ENCODE data around the gene ZFP36. TPM values are rescaled to one million over a fixed set of nuclear protein-coding genes. Genes with fewer than 3 reads are reported as not detected.
"Not testable (repeated sequence)": the region's sequence is repeated elsewhere in the genome, so short reads cannot be mapped to it uniquely, and the experiment has no call there.

The ZFP36 gene
- polyA plus RNA-seq, 2 donors, result 249 to 382 TPM

DNA sequence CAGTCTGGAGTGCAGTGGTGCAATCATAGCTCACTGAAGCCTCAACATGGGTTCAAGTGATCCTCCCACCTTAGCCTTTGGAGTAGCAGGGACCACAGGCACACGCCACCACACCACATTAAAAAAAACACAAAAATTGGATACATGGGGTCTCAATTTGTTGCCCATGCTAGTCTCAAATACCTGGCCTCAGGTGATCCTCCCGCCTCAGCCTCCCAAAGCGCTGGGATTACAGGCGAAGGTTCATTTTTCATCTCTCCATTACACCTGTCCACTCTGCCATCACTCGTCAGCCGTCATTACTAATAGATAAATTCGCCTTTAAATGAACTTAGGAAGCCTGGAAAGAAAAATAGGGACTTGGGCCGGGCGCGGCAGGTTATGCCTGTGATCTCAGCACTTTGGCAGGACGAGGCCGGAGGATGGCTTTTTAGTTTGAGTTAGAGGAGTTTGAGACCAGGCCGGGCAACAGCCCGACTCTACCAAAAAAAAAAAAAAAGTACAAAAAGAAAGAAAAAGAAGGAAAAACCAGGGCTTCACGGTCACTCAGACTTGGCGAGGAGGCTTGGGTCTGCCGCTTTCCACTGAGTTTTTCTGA lies 38.0 kb downstream of the ZFP36 start:
- Histone ChIP-seq H3K4me1 (ENCODE audit: control insufficient read depth in 2 of 2, insufficient read depth in 2 of 2, low read length in 1 of 2) (peaks cover 5 to 12% of the 10 kb centered on the region in 2 donors), H3K36me3 (ENCODE audit: control insufficient read depth in 2 of 2, insufficient read depth in 2 of 2, low read length in 1 of 2) (peaks cover 0 to 3% of the 10 kb centered on the region in 2 donors), H3K27ac (ENCODE audit: low read depth in 2 of 2, low read length in 1 of 2) (peak overlapping the region; percentile 98 to 99), H3K9me3 (ENCODE audit: control insufficient read depth in 2 of 2, insufficient read depth in 1 of 2, low read depth in 1 of 2, low read length in 1 of 2) (no peaks in the 10 kb centered on the region), H3K4me3 (ENCODE audit: low read depth in 1 of 2, low read length in 2 of 2) (peak overlapping the region; percentile 93 to 99), H3K27me3 (ENCODE audit: control insufficient read depth in 1 of 2, insufficient read depth in 2 of 2, low read length in 2 of 2) (no peaks in the 10 kb centered on the region)
- 4% methylated on average over 17 of the region's 17 CpGs for WGBS, 2 donors

DNA sequence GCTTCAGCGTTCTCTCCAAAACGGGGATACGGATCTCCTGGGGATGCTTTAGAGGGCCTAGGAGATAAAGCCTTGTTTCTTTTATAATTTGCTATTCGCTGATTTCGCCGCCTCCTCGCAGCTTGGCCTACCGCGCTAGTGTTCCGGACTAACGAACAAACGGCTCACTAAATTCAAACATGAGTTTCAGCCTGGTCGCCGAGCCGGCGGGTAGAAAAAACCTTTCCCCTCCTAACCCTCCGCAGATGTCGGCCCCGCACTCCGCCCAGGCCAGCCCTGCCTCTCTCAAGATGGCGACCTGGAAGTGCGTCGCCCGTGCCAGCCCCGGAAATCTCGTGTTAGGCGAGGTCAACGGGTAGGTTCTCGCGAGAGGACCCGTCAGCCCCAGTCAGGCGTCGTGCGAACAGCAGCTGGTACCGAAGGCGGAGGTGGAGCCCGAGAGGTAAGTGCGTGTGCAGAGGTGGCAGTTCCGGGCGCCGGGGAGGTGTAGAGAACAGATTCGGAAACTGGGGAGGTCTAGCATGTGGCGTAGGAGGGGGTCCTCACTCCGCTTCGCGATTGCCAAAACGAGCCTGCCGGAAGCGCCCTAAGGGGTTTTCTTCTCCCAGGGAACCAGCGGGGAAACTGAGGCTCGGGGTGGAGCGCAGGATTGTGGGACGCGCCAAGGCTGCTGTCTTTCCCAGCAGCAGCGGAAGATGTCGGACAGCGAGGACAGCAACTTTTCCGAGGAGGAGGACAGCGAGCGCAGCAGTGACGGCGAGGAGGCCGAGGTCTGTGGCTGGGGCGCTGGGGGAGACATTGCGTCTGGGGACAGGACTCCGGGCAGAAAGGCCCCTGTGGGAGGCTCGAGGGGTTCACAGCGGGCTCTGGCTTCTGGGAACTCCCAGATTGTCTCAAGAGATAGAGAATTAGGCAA lies 38.8 kb downstream of the ZFP36 start, which contains the start of gene SUPT5H:
Gene SUPT5H (plus strand): TSS at position 387 of the 916 bp plus-strand sequence. CDS start 309 bp downstream, at position 696.
- no peaks in the 10 kb centered on the region for H3K9me3 ChIP-seq (ENCODE audit: control insufficient read depth in 2 of 2, insufficient read depth in 1 of 2, low read depth in 1 of 2, low read length in 1 of 2)
- WGBS, 2 donors, result 0 to 1% methylated on average over 68 of the region's 68 CpGs
- peaks cover 5 to 12% of the 10 kb centered on the region in 2 donors for H3K4me1 ChIP-seq (ENCODE audit: control insufficient read depth in 2 of 2, insufficient read depth in 2 of 2, low read length in 1 of 2)
- H3K4me3 ChIP-seq (ENCODE audit: low read depth in 1 of 2, low read length in 2 of 2), result peak within 1 kb of the TSS; percentile 93 to 99
- peaks cover 0 to 3% of the 10 kb centered on the region in 2 donors for H3K36me3 ChIP-seq (ENCODE audit: control insufficient read depth in 2 of 2, insufficient read depth in 2 of 2, low read length in 1 of 2)
- H3K27ac ChIP-seq (ENCODE audit: low read depth in 2 of 2, low read length in 1 of 2), result peak within 1 kb of the TSS; percentile 98 to 99
- H3K27me3 ChIP-seq (ENCODE audit: control insufficient read depth in 1 of 2, insufficient read depth in 2 of 2, low read length in 2 of 2), result no peaks in the 10 kb centered on the region

DNA sequence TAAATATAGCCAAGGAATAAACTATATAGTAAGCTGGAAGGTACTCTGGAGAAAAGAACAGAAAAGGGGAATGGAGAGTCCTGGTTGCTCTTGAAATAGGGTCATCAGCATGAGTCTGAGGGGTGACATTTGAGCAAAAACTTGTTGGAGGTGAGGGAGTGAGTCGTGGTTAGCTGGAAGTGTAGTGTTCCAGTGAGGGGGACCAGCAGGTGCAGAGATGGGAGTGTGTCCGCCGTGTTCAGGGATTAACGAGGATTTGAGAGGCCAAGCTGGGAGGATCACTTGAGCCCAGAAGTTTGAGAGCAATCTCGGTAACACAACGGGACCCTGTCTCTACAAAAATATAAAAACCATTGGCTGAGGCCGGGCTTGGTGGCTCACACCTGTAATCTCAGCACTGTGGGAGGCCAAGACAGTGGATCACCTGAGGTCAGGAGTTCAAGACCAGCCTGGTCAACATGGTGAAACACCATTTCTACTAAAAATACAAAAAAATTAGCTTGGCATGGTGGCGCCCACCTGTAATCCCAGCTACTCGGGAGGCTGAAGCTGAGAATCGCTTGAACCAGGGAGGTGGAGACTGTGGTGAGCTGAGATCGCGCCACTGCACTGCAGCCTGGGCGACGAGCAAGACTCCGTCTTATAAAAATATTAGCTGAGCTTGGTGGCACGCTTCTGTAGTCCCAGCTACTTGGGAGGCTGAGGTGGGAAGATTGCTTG lies 39.9 kb downstream of the ZFP36 start:
- H3K4me3 ChIP-seq (ENCODE audit: low read depth in 1 of 2, low read length in 2 of 2), result peak overlapping the region; percentile 24 to 99
- H3K9me3 ChIP-seq (ENCODE audit: control insufficient read depth in 2 of 2, insufficient read depth in 1 of 2, low read depth in 1 of 2, low read length in 1 of 2), result no peaks in the 10 kb centered on the region
- no peaks in the 10 kb centered on the region for H3K27me3 ChIP-seq (ENCODE audit: control insufficient read depth in 1 of 2, insufficient read depth in 2 of 2, low read length in 2 of 2)
- WGBS, 2 donors, result 81 to 82% methylated on average over 16 of the region's 16 CpGs
- peaks cover 5 to 12% of the 10 kb centered on the region in 2 donors for H3K4me1 ChIP-seq (ENCODE audit: control insufficient read depth in 2 of 2, insufficient read depth in 2 of 2, low read length in 1 of 2)
- peaks cover 0 to 3% of the 10 kb centered on the region in 2 donors for H3K36me3 ChIP-seq (ENCODE audit: control insufficient read depth in 2 of 2, insufficient read depth in 2 of 2, low read length in 1 of 2)
- H3K27ac ChIP-seq (ENCODE audit: low read depth in 2 of 2, low read length in 1 of 2), result peak overlapping the region in 1 of 2 donors; percentile 17

DNA sequence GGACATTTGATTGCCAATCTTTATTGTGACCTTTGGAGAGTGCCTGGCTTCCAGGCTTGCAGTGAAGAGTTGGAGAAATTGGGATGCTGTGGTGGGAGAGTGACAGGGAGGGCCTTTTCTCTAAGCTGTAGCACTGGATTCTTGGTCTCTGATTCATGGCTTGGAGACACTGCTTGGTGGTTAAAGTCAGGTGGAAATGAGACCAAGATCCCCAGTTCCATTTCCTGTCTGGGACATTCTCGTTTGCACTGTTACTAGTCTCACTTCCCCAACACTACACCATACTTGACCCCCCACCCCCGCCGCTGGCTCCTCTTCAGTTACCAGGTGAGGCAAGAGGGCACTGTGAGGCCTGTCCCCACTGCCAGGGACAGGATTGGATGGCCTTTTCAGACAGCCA lies 41.6 kb downstream of the ZFP36 start:
- Histone ChIP-seq H3K36me3 (ENCODE audit: control insufficient read depth in 2 of 2, insufficient read depth in 2 of 2, low read length in 1 of 2) (peaks cover 0 to 6% of the 10 kb centered on the region in 2 donors), H3K4me1 (ENCODE audit: control insufficient read depth in 2 of 2, insufficient read depth in 2 of 2, low read length in 1 of 2) (peaks cover 5 to 12% of the 10 kb centered on the region in 2 donors), H3K9me3 (ENCODE audit: control insufficient read depth in 2 of 2, insufficient read depth in 1 of 2, low read depth in 1 of 2, low read length in 1 of 2) (no peaks in the 10 kb centered on the region), H3K27ac (ENCODE audit: low read depth in 2 of 2, low read length in 1 of 2) (no peak overlapping the region), H3K27me3 (ENCODE audit: control insufficient read depth in 1 of 2, insufficient read depth in 2 of 2, low read length in 2 of 2) (no peaks in the 10 kb centered on the region), H3K4me3 (ENCODE audit: low read depth in 1 of 2, low read length in 2 of 2) (no peak overlapping the region)
- WGBS, 2 donors, result 66 to 69% methylated on average over 3 of the region's 3 CpGs

DNA sequence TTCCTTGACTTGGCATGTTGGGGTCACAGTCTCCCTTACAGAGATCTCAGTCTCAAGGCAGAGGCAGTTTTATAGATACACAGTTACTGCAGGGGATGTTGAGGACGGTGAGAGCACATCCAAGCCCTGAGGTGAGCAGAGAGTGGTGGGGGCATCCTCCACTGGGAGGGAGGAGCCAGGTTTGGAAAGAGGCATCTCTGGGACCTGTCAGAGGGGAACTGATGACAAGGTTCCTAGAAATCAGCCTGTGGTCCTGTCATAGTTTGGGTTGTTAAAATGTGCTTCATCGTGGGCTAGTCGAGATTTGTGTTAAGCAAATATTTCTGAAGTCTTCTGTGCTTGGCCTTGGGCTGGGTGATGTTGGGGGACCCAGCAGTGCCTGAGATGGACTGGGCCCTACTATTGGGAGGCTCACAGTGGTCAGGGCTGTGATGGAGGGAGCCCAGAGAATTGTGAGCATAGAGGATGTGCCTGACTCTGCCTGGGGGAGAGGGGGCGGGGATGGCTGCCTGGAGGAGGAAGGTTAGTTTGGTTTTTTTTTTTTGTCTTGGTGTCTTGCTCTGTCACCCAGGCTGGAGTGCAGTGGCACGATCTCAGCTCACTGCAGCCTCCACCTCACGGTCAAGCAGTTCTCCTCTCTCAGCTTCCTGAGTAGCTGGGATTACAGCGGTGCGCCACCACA lies 42.6 kb downstream of the ZFP36 start:
- Histone ChIP-seq H3K4me3 (ENCODE audit: low read depth in 1 of 2, low read length in 2 of 2) (no peak overlapping the region), H3K27me3 (ENCODE audit: control insufficient read depth in 1 of 2, insufficient read depth in 2 of 2, low read length in 2 of 2) (no peaks in the 10 kb centered on the region), H3K9me3 (ENCODE audit: control insufficient read depth in 2 of 2, insufficient read depth in 1 of 2, low read depth in 1 of 2, low read length in 1 of 2) (no peaks in the 10 kb centered on the region), H3K27ac (ENCODE audit: low read depth in 2 of 2, low read length in 1 of 2) (no peak overlapping the region), H3K36me3 (ENCODE audit: control insufficient read depth in 2 of 2, insufficient read depth in 2 of 2, low read length in 1 of 2) (peaks cover 0 to 6% of the 10 kb centered on the region in 2 donors), H3K4me1 (ENCODE audit: control insufficient read depth in 2 of 2, insufficient read depth in 2 of 2, low read length in 1 of 2) (peaks cover 5 to 12% of the 10 kb centered on the region in 2 donors)
- 75 to 80% methylated on average over 8 of the region's 8 CpGs for WGBS, 2 donors

DNA sequence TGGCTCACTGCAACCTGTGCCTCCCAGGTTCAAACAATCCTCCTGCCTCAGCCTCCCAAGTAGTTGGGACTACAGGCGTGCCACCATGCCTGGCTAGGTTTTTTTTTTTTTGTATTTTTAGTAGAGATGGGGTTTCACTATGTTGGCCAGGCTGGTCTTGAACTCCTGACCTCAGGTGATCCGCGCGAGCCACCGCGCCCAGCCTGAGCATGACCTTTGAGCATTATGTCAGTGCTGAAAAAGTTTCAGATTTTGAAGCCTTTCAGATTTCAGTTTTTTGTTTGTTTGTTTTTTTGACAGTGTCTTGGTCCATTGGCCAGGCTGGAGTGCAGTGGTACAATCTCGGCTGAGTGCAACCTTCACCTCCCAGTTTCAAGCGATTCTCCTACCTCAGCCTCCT lies 44.6 kb downstream of the ZFP36 start:
- not testable (repeated sequence) for H3K36me3 ChIP-seq (ENCODE audit: control insufficient read depth in 2 of 2, insufficient read depth in 2 of 2, low read length in 1 of 2); H3K27ac ChIP-seq (ENCODE audit: low read depth in 2 of 2, low read length in 1 of 2); H3K9me3 ChIP-seq (ENCODE audit: control insufficient read depth in 2 of 2, insufficient read depth in 1 of 2, low read depth in 1 of 2, low read length in 1 of 2); H3K4me3 ChIP-seq (ENCODE audit: low read depth in 1 of 2, low read length in 2 of 2); H3K27me3 ChIP-seq (ENCODE audit: control insufficient read depth in 1 of 2, insufficient read depth in 2 of 2, low read length in 2 of 2)
- peaks cover 5 to 12% of the 10 kb centered on the region in 2 donors for H3K4me1 ChIP-seq (ENCODE audit: control insufficient read depth in 2 of 2, insufficient read depth in 2 of 2, low read length in 1 of 2)
- WGBS, 2 donors, result 95 to 96% methylated on average over 8 of the region's 8 CpGs

Other genes with a start within 250 kb of the ZFP36 start
- gene NCCRP1, start 209.9 kb upstream of the ZFP36 start, polyA plus RNA-seq, result 100 to 1,000 TPM; 296 to 510 TPM
- gene SYCN, start 202.6 kb upstream of the ZFP36 start, polyA plus RNA-seq, result under 1 TPM in 1 of 2 donors, not detected in 1; 0.22 TPM
- gene IFNL3, start 161.8 kb upstream of the ZFP36 start, polyA plus RNA-seq, result not detected
- not detected for gene IFNL4, start 158.0 kb upstream of the ZFP36 start, polyA plus RNA-seq
- not detected for gene IFNL2, start 138.5 kb upstream of the ZFP36 start, polyA plus RNA-seq
- gene IFNL1, start 110.4 kb upstream of the ZFP36 start, polyA plus RNA-seq, result not detected
- under 1 TPM; 0.53 to 0.65 TPM for gene LRFN1, start 86.0 kb upstream of the ZFP36 start, polyA plus RNA-seq
- 10 to 100 TPM; 11.5 to 13.3 TPM for gene GMFG, start 70.8 kb upstream of the ZFP36 start, polyA plus RNA-seq
- gene SAMD4B, start 64.4 kb upstream of the ZFP36 start, polyA plus RNA-seq, result 100 to 1,000 TPM in 1 of 2 donors, 10 to 100 TPM in 1; 78.7 to 140 TPM
- gene PAF1, start 15.7 kb upstream of the ZFP36 start, polyA plus RNA-seq, result 10 to 100 TPM; 41.8 to 43.0 TPM
- gene MED29, start 15.5 kb upstream of the ZFP36 start, polyA plus RNA-seq, result 10 to 100 TPM; 15.6 to 22.7 TPM
- gene PLEKHG2, start 5.8 kb downstream of the ZFP36 start, polyA plus RNA-seq, result 1 to 10 TPM; 3.8 to 9.2 TPM
- gene RPS16, start 29.1 kb downstream of the ZFP36 start, polyA plus RNA-seq, result 1,000 to 10,000 TPM; 1,628 to 3,096 TPM
- 10 to 100 TPM; 51.5 to 90.2 TPM for gene SUPT5H, start 38.7 kb downstream of the ZFP36 start, polyA plus RNA-seq
- gene TIMM50, start 74.0 kb downstream of the ZFP36 start, polyA plus RNA-seq, result 10 to 100 TPM; 42.3 to 42.4 TPM
- under 1 TPM in 1 of 2 donors, not detected in 1; 0.04 TPM for gene DLL3, start 92.1 kb downstream of the ZFP36 start, polyA plus RNA-seq
- not detected for gene SELENOV, start 108.3 kb downstream of the ZFP36 start, polyA plus RNA-seq
- gene EID2B, start 126.0 kb downstream of the ZFP36 start, polyA plus RNA-seq, result under 1 TPM; 0.57 to 0.80 TPM
- 10 to 100 TPM; 11.6 to 16.7 TPM for gene EID2, start 133.3 kb downstream of the ZFP36 start, polyA plus RNA-seq
- gene LGALS13, start 195.7 kb downstream of the ZFP36 start, polyA plus RNA-seq, result not detected
- not detected for gene LGALS16, start 249.1 kb downstream of the ZFP36 start, polyA plus RNA-seq